BE2C (cell line): Measurements from ENCODE around the gene PFKL.

Experiments
- DNase-seq: peaks from one replicate; pipeline ENCODE4 v3.0.0-alpha.2; 2020
- H3K27me3 ChIP-seq: fragments of 250-450 bp; sonication (Bioruptor Pico); 2 replicates; pipeline ENCODE4 v1.5.1; 2020; ENCODE audit warnings: mild to moderate bottlenecking
- H3K36me3 ChIP-seq: fragments of 250-450 bp; sonication (Bioruptor Pico); 2 replicates; pipeline ENCODE4 v1.5.1; 2020; ENCODE audit warnings: mild to moderate bottlenecking
- H3K4me1 ChIP-seq: fragments of 250-450 bp; sonication (Bioruptor Pico); 2 replicates; pipeline ENCODE4 v1.5.1; 2020
- H3K4me3 ChIP-seq: 2 replicates; pipeline ENCODE4 v1.5.1; 2011; ENCODE audit warnings: low read depth, low read length
- H3K9me3 ChIP-seq: fragments of 250-450 bp; sonication (Bioruptor Pico); 2 replicates; pipeline ENCODE4 v1.5.1; 2020
- TF ChIP-seq, protein P1 (sequence below): IDR thresholded peaks from 2 replicates; pipeline ENCODE4 v1.5.1; 2012; ENCODE audit warnings: mild to moderate bottlenecking, low read depth, low read length

PFKL gene

DNA sequence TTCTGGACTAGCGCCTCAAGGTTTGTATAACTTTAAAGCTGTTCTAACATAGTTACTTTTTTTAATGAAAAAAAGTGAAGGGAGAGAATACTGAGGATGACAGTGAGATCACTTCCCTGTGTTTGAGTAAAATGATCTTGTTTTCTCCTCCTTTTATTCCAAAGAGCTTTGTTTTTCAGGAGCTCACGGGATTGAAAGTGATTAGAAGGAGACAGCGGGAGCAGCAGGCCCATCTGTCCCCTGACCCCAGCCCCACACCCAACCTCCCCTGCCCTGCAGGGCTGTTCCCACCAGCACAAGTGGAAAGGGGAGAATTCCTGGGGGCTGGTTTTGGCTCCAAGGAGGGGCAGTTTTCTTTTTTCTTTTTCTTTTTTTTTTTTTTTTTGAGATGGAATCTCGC is 36.1 kb upstream of the PFKL start:
- TF ChIP-seq, protein P1, sequence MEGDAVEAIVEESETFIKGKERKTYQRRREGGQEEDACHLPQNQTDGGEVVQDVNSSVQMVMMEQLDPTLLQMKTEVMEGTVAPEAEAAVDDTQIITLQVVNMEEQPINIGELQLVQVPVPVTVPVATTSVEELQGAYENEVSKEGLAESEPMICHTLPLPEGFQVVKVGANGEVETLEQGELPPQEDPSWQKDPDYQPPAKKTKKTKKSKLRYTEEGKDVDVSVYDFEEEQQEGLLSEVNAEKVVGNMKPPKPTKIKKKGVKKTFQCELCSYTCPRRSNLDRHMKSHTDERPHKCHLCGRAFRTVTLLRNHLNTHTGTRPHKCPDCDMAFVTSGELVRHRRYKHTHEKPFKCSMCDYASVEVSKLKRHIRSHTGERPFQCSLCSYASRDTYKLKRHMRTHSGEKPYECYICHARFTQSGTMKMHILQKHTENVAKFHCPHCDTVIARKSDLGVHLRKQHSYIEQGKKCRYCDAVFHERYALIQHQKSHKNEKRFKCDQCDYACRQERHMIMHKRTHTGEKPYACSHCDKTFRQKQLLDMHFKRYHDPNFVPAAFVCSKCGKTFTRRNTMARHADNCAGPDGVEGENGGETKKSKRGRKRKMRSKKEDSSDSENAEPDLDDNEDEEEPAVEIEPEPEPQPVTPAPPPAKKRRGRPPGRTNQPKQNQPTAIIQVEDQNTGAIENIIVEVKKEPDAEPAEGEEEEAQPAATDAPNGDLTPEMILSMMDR = no peak
- no peak for DNase-seq
- Histone ChIP-seq H3K4me3 (no peak overlapping the region), H3K36me3 (no peaks in the 10 kb centered on the region), H3K4me1 (no peaks in the 10 kb centered on the region), H3K27me3 (no peaks in the 10 kb centered on the region), H3K9me3 (no peaks in the 10 kb centered on the region)

DNA sequence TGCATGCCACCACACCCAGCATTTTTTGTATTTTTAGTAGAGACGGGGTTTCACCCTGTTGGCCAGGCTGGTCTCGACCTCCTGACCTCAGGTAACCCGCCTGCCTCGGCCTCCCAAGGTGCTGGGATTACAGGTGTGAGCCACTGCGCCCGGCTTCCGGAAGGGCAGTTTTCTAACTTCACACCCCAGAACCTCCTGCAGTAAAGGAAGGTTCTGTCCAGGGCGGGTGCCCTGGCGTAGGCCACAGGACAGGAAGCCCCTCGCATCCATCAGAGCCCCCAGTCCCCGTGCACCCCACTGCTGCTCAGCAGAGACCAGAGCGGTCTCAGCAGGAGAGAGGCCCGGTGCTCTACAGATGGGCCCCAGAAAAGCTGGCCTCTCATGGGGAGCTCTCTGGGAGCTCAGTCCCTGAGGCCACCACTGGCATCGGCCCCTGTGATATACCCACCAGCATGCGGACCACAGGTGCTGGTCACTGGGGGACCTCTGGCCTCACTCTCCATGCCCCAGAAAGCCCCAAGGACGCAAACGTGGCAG is 34.1 kb upstream of the PFKL start:
- Histone ChIP-seq H3K4me3 (no peak overlapping the region), H3K27me3 (no peaks in the 10 kb centered on the region), H3K4me1 (no peaks in the 10 kb centered on the region), H3K36me3 (no peaks in the 10 kb centered on the region), H3K9me3 (no peaks in the 10 kb centered on the region)
- DNase-seq = no peak
- TF ChIP-seq, protein P1 = no peak

DNA sequence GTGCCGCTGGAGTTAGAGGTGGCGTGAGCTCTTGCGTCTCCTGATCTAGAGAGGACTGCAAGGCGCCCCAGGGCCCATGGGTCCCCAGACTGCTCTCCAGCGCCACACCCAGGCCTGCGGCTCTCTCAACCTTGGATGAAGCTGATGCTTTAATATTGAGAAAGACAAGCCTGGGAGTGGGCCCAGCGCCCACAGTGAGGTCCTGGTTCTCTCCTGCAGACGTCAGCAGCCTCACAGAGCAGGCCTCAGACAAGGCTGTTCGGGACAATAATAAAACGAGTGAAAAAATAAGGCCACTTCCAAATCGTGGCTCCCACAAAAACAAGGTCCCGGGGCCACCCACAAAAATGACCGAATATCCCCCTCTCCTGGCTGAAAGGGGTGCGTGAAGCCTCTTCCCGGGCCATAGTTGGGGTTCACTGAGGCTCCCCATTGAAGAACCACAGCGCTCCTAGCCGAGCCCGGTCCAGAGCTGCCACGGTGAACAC is 32.2 kb upstream of the PFKL start:
- no peaks in the 10 kb centered on the region for H3K4me1 ChIP-seq
- DNase-seq = no peak
- H3K4me3 ChIP-seq = no peak overlapping the region
- no peaks in the 10 kb centered on the region for H3K27me3 ChIP-seq
- no peaks in the 10 kb centered on the region for H3K36me3 ChIP-seq
- TF ChIP-seq, protein P1 = no peak
- no peaks in the 10 kb centered on the region for H3K9me3 ChIP-seq

DNA sequence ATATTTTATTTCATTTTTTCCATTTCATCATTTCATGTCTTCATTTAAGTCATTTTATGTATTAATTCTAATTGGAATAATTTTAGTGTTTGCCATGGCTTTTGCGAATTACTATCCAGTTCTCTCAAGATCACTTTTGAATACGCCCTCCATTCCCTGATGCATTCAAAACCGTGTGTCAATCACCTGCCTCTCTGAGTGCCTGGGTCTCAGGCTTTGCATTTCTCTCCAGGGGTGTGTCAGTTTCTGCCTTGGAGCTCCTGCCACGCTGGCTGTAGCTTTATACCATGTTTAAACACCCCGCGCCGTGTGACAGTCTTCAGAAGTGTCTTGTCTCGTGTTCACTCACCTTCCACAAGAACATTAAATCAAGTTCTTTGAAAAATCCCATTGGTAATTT is 30.8 kb upstream of the PFKL start:
- no peaks in the 10 kb centered on the region for H3K9me3 ChIP-seq
- H3K4me3 ChIP-seq = no peak overlapping the region
- H3K36me3 ChIP-seq = no peaks in the 10 kb centered on the region
- TF ChIP-seq, protein P1 = no peak
- no peak for DNase-seq
- H3K27me3 ChIP-seq = no peaks in the 10 kb centered on the region
- H3K4me1 ChIP-seq = no peaks in the 10 kb centered on the region

DNA sequence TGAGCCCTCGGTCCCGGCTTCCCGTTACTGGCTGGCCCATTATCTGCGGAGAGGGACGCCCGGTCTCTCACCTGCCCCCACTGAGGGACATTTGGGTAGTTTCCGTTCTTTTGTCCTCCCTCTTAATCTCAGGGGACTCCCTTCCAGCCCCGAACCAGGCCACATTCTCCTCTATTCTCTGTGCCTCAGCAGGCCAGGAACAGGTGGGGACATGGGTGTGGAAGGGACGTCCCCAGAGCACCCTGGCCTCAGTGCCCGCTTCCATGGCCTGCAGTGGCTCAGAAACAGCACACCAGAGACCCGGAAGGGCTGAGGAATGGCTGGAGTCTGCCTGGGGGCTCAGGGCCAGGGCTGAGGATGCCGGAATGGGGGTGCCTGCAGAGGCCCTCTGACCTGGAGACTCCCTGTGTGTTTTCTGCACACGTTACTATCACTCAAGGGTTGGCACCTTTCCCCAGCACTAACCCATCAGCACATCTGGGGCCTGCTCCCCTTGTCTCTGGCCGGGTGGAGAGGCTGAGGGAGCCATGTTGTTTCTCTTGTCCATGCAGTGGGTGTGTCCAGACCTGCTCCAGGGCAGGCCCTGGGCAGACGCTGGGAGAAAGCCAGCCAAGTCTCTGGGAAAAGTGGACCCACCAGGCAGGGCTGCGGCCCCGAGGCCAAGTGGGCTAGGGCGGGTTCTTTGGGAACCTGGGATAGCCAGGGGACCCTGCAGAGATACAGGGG is 28.1 kb upstream of the PFKL start:
- Histone ChIP-seq H3K4me3 (no peak overlapping the region), H3K27me3 (no peaks in the 10 kb centered on the region), H3K4me1 (no peaks in the 10 kb centered on the region), H3K36me3 (no peaks in the 10 kb centered on the region), H3K9me3 (no peaks in the 10 kb centered on the region)
- TF ChIP-seq, protein P1 = no peak
- no peak for DNase-seq

DNA sequence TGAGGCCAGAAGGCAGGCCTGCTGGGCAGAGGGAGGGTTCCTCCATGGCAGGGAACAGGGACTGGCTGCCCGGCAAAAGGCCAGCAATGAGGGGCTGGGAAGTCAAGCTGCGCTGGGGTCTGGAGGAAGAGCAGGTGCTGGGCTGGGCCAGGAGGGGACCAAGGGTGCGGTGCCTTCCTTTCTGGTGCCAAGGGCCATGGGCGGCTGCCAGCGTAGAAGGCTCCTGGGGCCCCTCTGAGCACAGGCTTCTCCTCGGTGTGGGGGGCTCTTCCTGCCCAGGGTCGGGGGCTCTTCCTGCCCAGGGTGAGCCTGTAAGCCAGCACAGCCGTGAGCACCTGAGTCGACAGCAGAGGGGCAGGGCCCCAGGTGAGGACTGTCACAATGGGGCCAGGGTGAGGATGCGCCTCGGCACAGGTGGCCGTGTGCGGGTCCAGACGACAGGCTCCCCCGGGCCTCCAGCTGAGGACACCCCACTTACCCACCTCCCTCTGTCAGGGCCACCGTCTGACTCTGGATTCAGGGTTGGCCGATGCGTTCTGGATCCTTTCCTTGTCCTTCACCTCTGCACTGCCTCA is 27.5 kb upstream of the PFKL start:
- TF ChIP-seq, protein P1 = no peak
- Histone ChIP-seq H3K9me3 (no peaks in the 10 kb centered on the region), H3K27me3 (no peaks in the 10 kb centered on the region), H3K4me3 (no peak overlapping the region), H3K4me1 (no peaks in the 10 kb centered on the region), H3K36me3 (no peaks in the 10 kb centered on the region)
- no peak for DNase-seq
